SK-N-SH (cell line): ENCODE results near the gene DCAF4L1. TPM values are rescaled to one million over a fixed set of nuclear protein-coding genes. Genes with fewer than 3 reads are reported as not detected.

Experiments
- CTCF ChIA-PET: fragments of 300-600, 350-600 bp; formaldehyde crosslinking; extraction: SDS; loops from one replicate; lab custom pipeline; 2021; lab: Yijun Ruan, JAX
- POLR2A ChIA-PET: fragments of 350-600 bp; sonication (Branson Sonifier 250); formaldehyde crosslinking; extraction: SDS; loops from one replicate; lab custom pipeline; 2020; ENCODE audit warnings: antibody characterized with exemption, inconsistent platforms; lab: Yijun Ruan, JAX
- DNase-seq: peaks from one replicate; pipeline ENCODE4 v3.0.0; 2012
- H2AFZ ChIP-seq: fragments of 200-600 bp; sonication (generic); 2 replicates; pipeline ENCODE4 v1.8.1; 2016; ENCODE audit warnings: antibody characterized with exemption, mild to moderate bottlenecking, low read depth
- H3F3A ChIP-seq: fragments of 200-600 bp; sonication (generic); replicated peaks from 2 replicates; pipeline ENCODE3; 2016; ENCODE audit warnings: antibody characterized with exemption, mild to moderate bottlenecking; ENCODE audit not compliant: insufficient read depth
- H3K27ac ChIP-seq, 2 experiments: fragments of 200-500 bp in 1 of 2; fragments of 200-600 bp in 1 of 2; sonication (Bioruptor generic) in 1 of 2; sonication (generic), shearing (Covaris generic) in 1 of 2; 2 replicates each; pipeline versions ENCODE4 v1.5.1 to v1.6.1; 2014 to 2016; ENCODE audit warnings: low read depth in 2 of 2, inconsistent platforms in 1 of 2, low read length in 1 of 2, mild to moderate bottlenecking in 1 of 2, mixed read lengths in 1 of 2
- H3K27me3 ChIP-seq: fragments of 200-600 bp; sonication (generic), shearing (Covaris generic); 2 replicates; pipeline ENCODE4 v1.6.1; 2016; ENCODE audit warnings: mixed run types; ENCODE audit not compliant: insufficient read depth
- H3K36me3 ChIP-seq, 2 experiments: fragments of 200-500 bp in 1 of 2; fragments of 200-600 bp in 1 of 2; sonication (Bioruptor generic) in 1 of 2; sonication (generic) in 1 of 2; replicated peaks in 1 of 2; 2 replicates each; pipeline versions ENCODE3 to v1.5.1; 2014 to 2016; ENCODE audit warnings: low read length in 1 of 2, mild to moderate bottlenecking in 1 of 2; ENCODE audit not compliant: insufficient read depth in 2 of 2, control insufficient read depth in 1 of 2
- H3K4me1 ChIP-seq, 2 experiments: fragments of 200-500 bp in 1 of 2; fragments of 200-600 bp in 1 of 2; sonication (Bioruptor generic) in 1 of 2; sonication (generic), shearing (Covaris generic) in 1 of 2; 2 replicates each; pipeline versions ENCODE4 v1.5.1 to v1.6.1; 2014 to 2016; ENCODE audit warnings: low read depth in 1 of 2, low read length in 1 of 2, mixed run types in 1 of 2; ENCODE audit not compliant: insufficient read depth in 2 of 2, control insufficient read depth in 1 of 2
- H3K4me2 ChIP-seq: fragments of 200-600 bp; sonication (generic), shearing (Covaris generic); 2 replicates; pipeline ENCODE4 v1.6.1; 2017; ENCODE audit warnings: mixed run types
- H3K4me3 ChIP-seq, 2 experiments: fragments of 200-500 bp in 1 of 2; fragments of 200-600 bp in 1 of 2; sonication (Bioruptor generic) in 1 of 2; sonication (generic), shearing (Covaris generic) in 1 of 2; 2 replicates each; pipeline versions ENCODE4 v1.5.1 to v1.8.1; 2014 to 2016; ENCODE audit warnings: low read depth in 2 of 2, inconsistent platforms in 1 of 2, low read length in 1 of 2, mild to moderate bottlenecking in 1 of 2, mixed read lengths in 1 of 2, moderate library complexity in 1 of 2
- H3K79me2 ChIP-seq: fragments of 200-600 bp; sonication (generic); 2 replicates; pipeline ENCODE4 v1.8.1; 2017; ENCODE audit warnings: mild to moderate bottlenecking; ENCODE audit not compliant: insufficient read depth
- H3K9ac ChIP-seq: fragments of 200-600 bp; sonication (generic); 2 replicates; pipeline ENCODE4 v1.6.1; 2017; ENCODE audit warnings: mixed run types
- H3K9me2 ChIP-seq: fragments of 200-600 bp; sonication (generic); 2 replicates; pipeline ENCODE4 v1.6.1; 2017; ENCODE audit warnings: mixed run types
- H3K9me3 ChIP-seq: fragments of 200-600 bp; sonication (generic); 2 replicates; pipeline ENCODE4 v1.6.1; 2017; ENCODE audit warnings: mixed run types, mild to moderate bottlenecking, moderate library complexity
- H4K20me1 ChIP-seq: fragments of 200-600 bp; sonication (generic); 2 replicates; pipeline ENCODE4 v1.6.1; 2017; ENCODE audit warnings: mild to moderate bottlenecking, mixed run types; ENCODE audit not compliant: insufficient read depth
- CHD2 ChIP-seq: fragments of 150-350 bp; IDR thresholded peaks from 2 replicates; pipeline ENCODE4 v1.6.1; 2018; ENCODE audit warnings: low read length; ENCODE audit not compliant: partially characterized antibody
- ELF1 ChIP-seq: IDR thresholded peaks from 2 replicates; pipeline ENCODE4 v1.4.0; 2012
- FOXM1 ChIP-seq: IDR thresholded peaks from 2 replicates; pipeline ENCODE4 v1.4.0; 2012; ENCODE audit warnings: low read depth, mild to moderate bottlenecking
- MEF2A ChIP-seq: IDR thresholded peaks from 2 replicates; pipeline ENCODE4 v1.4.0; 2012; ENCODE audit warnings: low read depth, borderline replicate concordance
- MXI1 ChIP-seq: IDR thresholded peaks from 2 replicates; pipeline ENCODE4 v1.6.1; 2012; ENCODE audit warnings: mild to moderate bottlenecking, low read depth, low read length, improper control_type of control experiment
- NRF1 ChIP-seq: IDR thresholded peaks from 2 replicates; pipeline ENCODE4 v1.6.1; 2012; ENCODE audit warnings: low read depth, mild to moderate bottlenecking, low read length
- PBX3 ChIP-seq: IDR thresholded peaks from 2 replicates; pipeline ENCODE4; 2012
- RAD21 ChIP-seq: IDR thresholded peaks from 2 replicates; pipeline ENCODE4 v1.6.1; 2012; ENCODE audit warnings: mild to moderate bottlenecking, low read length
- RCOR1 ChIP-seq: fragments of 150-350 bp; IDR thresholded peaks from 2 replicates; pipeline ENCODE4 v1.6.1; 2017; ENCODE audit warnings: antibody characterized with exemption, low read length
- REST ChIP-seq: IDR thresholded peaks from 2 replicates; pipeline ENCODE4 v1.6.1; 2012; ENCODE audit warnings: mild to moderate bottlenecking, low read depth, low read length, moderate library complexity
- SMC3 ChIP-seq: IDR thresholded peaks from 2 replicates; pipeline ENCODE4 v1.6.1; 2012; ENCODE audit warnings: low read depth, low read length, improper control_type of control experiment
- TEAD4 ChIP-seq: IDR thresholded peaks from 2 replicates; pipeline ENCODE4 v1.4.0; 2012; ENCODE audit warnings: mild to moderate bottlenecking, borderline replicate concordance; ENCODE audit not compliant: insufficient read depth
- USF2 ChIP-seq: fragments of 150-350 bp; IDR thresholded peaks from 2 replicates; pipeline ENCODE4 v1.6.1; 2017; ENCODE audit warnings: antibody characterized with exemption, low read length, low read depth, borderline replicate concordance
- YY1 ChIP-seq: IDR thresholded peaks from 2 replicates; pipeline ENCODE4 v1.4.0; 2012; ENCODE audit warnings: low read depth, mild to moderate bottlenecking
- ZBTB33 ChIP-seq: IDR thresholded peaks from 2 replicates; pipeline ENCODE4 v1.4.0; 2012; ENCODE audit warnings: low read depth, borderline replicate concordance
- WGBS: methylation state at CpG from one replicate; pipeline ENCODE4 v1.1.6; 2017; ENCODE audit warnings: low lambda C conversion rate; 5-methylcytosine and 5-hydroxymethylcytosine counted together
- polyA plus RNA-seq, 3 experiments: library from polyadenylated mRNA; depleted of rRNA; stranded (reverse); fragments of >200 nt; gene quantifications; 2 replicates each; pipeline ENCODE4 v1.2.3, GENCODE V29; 2012
- TF ChIP-seq, protein P1 (sequence below): IDR thresholded peaks from 2 replicates; pipeline ENCODE4 v1.4.0; 2012; ENCODE audit warnings: low read depth, borderline replicate concordance

The DCAF4L1 gene
- polyA plus RNA-seq, 1 of the 3 experiments (the other 2 are of a cell fraction): 0.05 TPM

DNA sequence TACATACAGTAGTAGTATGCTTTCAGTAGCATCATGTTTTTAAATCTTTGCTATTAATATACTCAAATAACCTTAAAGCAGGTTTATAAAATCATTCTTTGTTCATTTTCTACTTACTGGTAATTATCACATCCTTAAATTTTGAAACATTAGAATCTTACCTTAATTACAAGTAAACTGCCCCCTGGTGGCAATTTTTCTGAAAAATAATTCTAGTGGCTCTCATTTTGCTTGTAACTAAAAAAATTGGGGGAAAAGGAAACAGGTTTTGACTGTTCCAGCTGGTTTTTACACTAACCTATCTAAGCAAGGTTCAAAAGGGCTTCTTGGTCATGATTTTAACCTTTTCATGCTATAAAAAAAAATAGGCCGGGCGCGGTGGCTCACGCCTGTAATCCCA, 18.5 kb upstream of the DCAF4L1 start (continued):
- no peak for TF ChIP-seq PBX3
- no peak for TF ChIP-seq NRF1
- no peak for TF ChIP-seq CHD2
- TF ChIP-seq RCOR1: no peak
- TF ChIP-seq MXI1: no peak
- TF ChIP-seq MEF2A: no peak

DNA sequence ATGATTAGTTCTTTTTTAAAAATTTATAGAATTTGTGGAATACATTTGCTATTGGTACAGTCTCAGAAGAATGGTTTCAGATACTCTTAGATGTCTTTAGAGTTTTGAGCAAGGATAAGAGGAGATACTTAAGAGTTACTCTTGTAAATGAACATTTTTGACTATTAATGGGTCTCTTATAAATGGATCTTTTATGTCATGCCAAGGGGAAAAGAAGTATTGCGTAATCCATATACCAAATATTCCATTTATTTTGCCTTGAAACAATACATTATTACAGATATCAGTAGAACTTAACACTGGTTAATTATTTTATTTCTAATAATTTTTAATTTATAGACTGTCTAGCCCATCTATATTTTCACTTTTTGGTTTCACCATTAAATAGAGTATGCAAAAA, 17.2 kb upstream of the DCAF4L1 start:
- Histone ChIP-seq H3K4me3 (no peak overlapping the region), H3K9ac (no peak overlapping the region), H3K27me3 (no peaks in the 10 kb centered on the region), H3K9me3 (no peaks in the 10 kb centered on the region), H3K36me3 (peaks cover 3 to 5% of the 10 kb centered on the region in 2 experiments), H3K9me2 (no peaks in the 10 kb centered on the region), H3K4me2 (no peak overlapping the region), H3K4me1 (no peaks in the 10 kb centered on the region), H3K79me2 (no peaks in the 10 kb centered on the region), H3K27ac (no peak overlapping the region), H3F3A (peaks cover 5% of the 10 kb centered on the region), H4K20me1 (no peaks in the 10 kb centered on the region), H2AFZ (no peak overlapping the region)
- DNase-seq: no peak
- ChIA-PET CTCF (interaction anchor here (1.0 to 1.6 kb wide), 5 partner anchors 12 to 77 kb away, joined by 3 to 9 read pairs (median 4); no protein-coding TSS in a partner anchor), POLR2A (no interaction called here)
- TF ChIP-seq TEAD4 (no peak), NRF1 (no peak), RCOR1 (no peak), FOXM1 (no peak)
- TF ChIP-seq, protein P1, sequence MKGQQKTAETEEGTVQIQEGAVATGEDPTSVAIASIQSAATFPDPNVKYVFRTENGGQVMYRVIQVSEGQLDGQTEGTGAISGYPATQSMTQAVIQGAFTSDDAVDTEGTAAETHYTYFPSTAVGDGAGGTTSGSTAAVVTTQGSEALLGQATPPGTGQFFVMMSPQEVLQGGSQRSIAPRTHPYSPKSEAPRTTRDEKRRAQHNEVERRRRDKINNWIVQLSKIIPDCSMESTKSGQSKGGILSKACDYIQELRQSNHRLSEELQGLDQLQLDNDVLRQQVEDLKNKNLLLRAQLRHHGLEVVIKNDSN: no peak
- 93% methylated on average over 1 of the region's 1 CpG for WGBS

- H3K4me3 ChIP-seq: no peak overlapping the region
- DNase-seq: no peak
- TF ChIP-seq MEF2A: no peak
- TF ChIP-seq ZBTB33: no peak
- no peak for TF ChIP-seq RAD21
- TF ChIP-seq SMC3: no peak
- no peak for TF ChIP-seq ELF1
- no peak for TF ChIP-seq REST
- TF ChIP-seq, protein P1: no peak
- TF ChIP-seq USF2: no peak
- TF ChIP-seq YY1: no peak
- TF ChIP-seq, all 33 proteins: peak for 0
- no peak overlapping the region for H3K27ac ChIP-seq
- no peaks in the 10 kb centered on the region for H4K20me1 ChIP-seq
- H3F3A ChIP-seq: peaks cover under 1% of the 10 kb centered on the region
- POLR2A ChIA-PET: interaction anchor here (0.6 kb wide), 1 partner anchor 270 kb away, joined by 3 read pairs; no protein-coding TSS in a partner anchor
- no peaks in the 10 kb centered on the region for H3K36me3 ChIP-seq
- H3K4me2 ChIP-seq: no peak overlapping the region
- 95% methylated on average over 2 of the region's 2 CpGs for WGBS
- H3K9me2 ChIP-seq: no peaks in the 10 kb centered on the region
- H2AFZ ChIP-seq: no peak overlapping the region
- no peaks in the 10 kb centered on the region for H3K4me1 ChIP-seq
- H3K27me3 ChIP-seq: no peaks in the 10 kb centered on the region
- no peak overlapping the region for H3K9ac ChIP-seq
- CTCF ChIA-PET: interaction anchor here (0.7 to 2.5 kb wide), 6 partner anchors 10 to 686 kb away, joined by 3 to 14 read pairs (median 4); partner anchors contain the start of gene SLC30A9
- no peaks in the 10 kb centered on the region for H3K9me3 ChIP-seq
- H3K79me2 ChIP-seq: no peaks in the 10 kb centered on the region
Measured at GRCh38 chr4:41967392-41967791, 14.2 kb upstream of the DCAF4L1 start.
